Left ventricle myocardium superior (tissue), 1 donor: ENCODE results near the gene GABRR2. TPM values are rescaled to one million over a fixed set of nuclear protein-coding genes. Genes with fewer than 3 reads are reported as not detected.
"Not testable (repeated sequence)": the region's sequence is repeated elsewhere in the genome, so short reads cannot be mapped to it uniquely, and the experiment has no call there.

Experiments
- ATAC-seq: fragments of 200-7000 bp; cut with Tn5 transposase; one replicate; pipeline ENCODE4 v1.9.1; 2020; ENCODE audit warnings: mild to moderate bottlenecking, moderate library complexity
- DNase-seq: peaks from one replicate; pipeline ENCODE4 v3.0.0-alpha.2; 2020
- intact Hi-C: fragments of 100-400 bp; cut with micrococcal nuclease; formaldehyde crosslinking; loops from one replicate; pipeline ENCODE4 v1.11.0; 2022
- total RNA-seq: library from RNA; stranded (reverse); fragmentation: NEBNext Ultra II Directional; extraction: Animal tissue kit (Norgen Biotek cat#: 25700); gene quantifications from one replicate; pipeline ENCODE4 v1.2.1, GENCODE V29; 2021
- donor health status: DM: no; HTN: yes; CAD: no; lungs with severe emphysema.

The GABRR2 gene
- total RNA-seq, 1 donor from 2014 or later = 0.52 TPM

DNA sequence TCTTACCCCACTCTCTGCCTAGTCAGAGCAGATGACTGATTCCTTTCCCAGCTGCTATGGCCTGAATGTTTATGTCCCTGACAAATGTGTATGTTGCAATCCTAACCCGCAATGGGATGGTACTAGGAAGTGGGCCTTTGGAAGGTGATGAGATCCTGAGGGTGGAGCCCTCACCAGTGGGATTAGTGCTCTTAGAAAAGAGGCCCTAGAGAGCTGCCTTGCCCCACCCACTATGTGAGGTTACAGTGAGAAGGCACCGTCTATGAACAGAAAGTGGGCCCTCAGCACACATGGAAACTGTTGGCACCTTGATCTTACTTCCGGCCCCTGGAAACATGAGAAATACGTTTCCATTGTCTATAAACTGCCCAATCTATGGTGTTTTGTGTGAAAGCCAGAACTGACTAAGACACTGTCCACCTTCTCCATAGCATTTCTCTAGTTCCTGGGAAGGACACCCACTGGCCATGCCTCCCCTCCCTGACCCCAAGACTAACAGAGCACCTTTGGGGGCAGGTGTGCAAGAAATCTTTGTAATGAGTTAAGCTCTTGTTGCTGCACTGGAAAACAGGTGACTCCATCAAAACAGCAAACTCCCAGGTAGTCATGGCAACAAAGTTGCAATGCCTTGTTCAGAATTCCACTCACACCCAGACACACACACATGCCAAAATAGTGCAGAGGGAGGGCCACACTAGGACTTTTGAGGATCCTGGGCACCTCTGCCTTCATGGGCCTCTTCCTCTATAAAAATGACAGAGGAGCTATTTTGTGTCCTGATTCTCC, 16.2 kb downstream of the GABRR2 start:
- no peak for ATAC-seq
- no peak for DNase-seq
- intact Hi-C loops = no loop called here

DNA sequence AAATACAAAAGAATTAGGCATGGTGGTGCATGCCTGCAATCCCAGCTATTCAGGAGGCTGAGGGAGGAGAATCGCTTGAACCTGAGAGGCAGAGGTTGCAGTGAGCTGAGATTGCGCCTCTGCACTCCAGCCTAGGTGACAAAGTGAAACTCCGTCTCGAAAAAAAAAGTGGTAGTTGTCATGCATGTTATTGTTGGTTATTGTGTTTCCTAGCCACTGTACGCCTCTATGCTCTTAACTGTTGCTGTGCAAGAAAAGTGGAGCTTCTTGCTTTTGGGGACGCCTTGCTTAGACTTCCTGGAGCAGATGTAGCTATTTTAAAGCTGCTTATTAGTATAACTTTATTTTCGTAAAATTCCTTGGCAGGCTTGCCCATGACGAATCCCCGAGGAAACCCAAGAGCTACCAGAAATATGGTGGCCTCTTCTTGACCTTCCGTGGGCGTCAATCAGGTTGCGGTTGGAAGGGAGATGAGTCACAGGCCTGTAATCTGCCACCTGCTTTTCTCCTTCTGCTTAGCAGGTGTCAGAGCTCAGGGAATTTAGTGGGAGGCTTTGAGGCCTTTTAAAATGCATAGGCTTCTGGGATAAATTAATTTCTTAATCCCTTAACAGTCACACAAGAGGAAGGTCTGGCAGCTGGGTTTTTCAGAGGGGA, 17.3 kb downstream of the GABRR2 start:
- intact Hi-C loops = no loop called here
- ATAC-seq = peak; percentile 87
- no peak for DNase-seq

DNA sequence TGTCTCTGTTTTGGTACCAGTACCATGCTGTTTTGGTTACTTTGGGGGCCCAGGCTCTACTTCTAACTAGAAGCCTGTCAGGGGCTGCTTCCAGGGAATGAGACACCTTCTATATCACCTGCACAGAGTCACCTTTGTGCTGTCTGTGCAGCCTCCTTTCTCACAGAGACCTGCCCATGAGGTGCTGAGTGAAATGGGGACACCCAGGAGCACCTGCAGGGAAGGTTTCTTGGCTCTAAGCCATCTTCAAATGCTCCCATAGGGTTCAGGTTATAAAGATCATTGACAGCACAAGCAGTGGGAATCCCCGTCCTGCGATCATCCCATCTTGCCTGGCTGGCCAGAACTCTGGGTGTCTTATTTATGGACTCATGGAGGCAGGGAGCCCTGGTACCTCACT, 19.1 kb downstream of the GABRR2 start:
- intact Hi-C loops = no loop called here
- no peak for ATAC-seq
- DNase-seq = no peak

DNA sequence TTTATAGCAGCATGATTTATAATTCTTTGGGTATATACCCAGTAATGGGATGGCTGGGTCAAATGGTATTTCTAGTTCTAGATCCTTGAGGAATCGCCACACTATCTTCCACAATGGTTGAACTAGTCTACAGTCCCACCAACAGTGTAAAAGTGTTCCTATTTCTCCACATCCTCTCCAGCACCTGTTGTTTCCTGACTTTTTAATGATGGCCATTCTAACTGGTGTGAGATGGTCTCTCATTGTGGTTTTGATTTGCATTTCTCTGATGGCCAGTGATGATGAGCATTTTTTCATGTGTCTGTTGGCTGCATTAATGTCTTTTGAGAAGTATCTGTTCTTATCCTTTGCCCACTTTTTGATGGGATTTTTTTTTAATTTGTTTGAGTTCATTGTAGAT, 20.0 kb downstream of the GABRR2 start:
- ATAC-seq, DNase-seq, intact Hi-C loops: not testable (repeated sequence)

DNA sequence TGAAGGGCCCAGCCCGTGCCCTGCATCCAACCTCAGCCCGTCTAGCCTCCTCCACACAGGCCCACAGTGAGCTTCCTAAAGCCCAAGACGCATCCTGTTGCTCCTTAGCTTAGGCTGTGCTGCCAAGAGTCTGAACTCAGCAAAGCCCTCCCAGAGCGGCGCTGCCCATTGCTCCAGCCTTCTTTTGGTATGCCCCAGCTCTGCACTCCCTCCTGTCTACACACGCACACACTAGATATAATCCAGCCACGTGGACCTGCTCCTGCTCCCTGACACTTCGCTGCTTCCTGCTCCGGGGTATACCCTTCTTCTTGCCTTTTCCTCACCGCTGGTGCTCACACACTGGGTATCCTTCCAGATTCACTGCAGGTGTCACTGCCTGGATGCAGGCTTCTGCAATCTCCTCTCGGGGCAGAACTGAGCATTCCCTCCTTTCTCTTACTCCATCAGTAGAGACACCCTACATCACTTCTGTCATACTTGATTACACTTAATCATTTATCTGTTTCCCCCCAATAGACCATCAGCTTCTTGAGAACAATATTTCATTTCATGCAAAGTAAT, 23.8 kb downstream of the GABRR2 start:
- DNase-seq (no peak), ATAC-seq (no peak)
- intact Hi-C loops = no loop called here

DNA sequence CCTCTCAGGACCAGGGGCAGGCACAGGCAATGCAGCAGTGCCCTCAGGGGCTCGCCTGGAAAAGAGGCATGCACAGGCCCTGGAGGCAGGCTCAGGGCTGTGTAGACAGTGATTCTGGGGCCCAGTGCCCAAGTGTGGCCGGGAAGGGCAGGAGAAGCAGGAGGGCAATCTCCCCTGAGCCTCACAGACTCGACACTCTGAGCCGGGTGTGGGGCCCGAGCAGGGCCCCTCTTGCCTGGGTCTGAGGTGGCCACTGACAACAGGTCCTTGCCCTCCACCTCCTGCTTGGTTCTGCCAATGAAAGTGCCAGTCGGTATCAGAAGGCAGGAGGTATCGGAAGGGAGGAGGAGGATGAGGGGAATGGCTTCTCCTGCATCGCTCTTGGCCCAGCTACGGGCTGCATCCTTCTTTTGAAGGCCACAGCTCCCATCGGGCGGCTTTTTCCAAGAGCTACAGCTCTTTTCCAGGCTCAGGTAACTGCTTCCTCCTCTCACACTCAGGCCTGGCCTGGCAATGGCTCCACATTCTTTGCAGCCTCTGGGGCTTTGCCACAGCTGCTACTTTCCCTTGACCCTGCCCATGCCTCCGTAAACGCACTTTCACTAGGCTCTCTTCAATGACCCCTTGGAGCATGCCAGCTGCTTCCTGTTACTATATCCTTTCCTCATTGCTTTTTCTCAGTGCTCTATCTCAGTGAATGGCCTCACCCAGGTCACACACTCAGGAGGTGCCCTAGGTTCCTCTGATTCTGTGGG, 24.5 kb downstream of the GABRR2 start:
- intact Hi-C loops = no loop called here
- DNase-seq = no peak
- no peak for ATAC-seq

DNA sequence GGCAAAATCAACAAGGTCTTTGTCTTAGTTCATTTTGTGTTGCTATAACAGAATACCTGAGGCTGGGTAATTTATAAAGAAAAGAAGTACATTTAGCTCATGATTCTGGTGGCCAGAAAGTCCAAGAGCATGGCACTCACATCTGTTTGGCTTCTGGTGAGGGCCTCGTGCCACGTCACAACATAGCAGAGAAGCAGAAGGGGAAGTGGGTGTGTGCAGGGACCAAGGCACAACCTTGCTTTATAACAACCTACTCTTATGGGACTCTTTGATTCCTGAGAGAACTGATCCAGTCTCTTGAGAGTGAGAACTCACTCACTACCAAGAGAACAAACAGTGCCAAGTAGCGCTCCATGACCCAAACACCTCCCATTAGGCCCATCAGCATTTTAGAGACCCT, 25.4 kb downstream of the GABRR2 start:
- intact Hi-C loops = no loop called here
- ATAC-seq (no peak), DNase-seq (no peak)

DNA sequence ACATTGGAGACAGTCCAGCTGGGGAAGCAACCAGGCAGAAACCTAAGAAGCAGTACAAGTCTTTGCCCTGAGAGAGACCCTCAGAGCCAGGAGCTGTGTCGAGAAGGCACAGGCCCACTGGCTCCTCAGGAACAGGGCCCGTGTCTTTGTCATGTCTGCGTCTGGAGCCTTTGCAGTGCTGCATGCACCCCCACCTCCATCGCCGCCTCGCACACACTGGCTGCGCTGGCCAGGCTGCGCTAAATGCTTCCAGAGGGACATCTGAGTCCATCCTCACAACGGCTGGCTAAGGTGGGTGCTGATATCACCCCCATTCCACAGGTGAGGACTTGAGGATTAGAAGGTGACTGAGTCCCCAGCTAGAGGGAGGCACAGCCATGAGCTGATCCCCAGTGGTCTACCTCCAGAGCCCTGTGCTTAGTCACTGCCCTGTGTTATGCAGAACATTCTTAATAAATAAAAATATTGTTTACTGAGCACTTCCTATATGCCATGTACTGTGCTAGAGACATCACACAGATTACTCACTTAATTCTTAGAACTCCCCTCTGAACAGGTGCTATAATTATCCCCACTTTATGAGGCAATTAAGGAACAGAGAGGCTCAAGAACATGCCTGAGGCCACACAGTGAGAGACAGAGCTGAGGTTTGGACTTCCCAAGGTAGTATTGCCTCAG, 27.6 kb downstream of the GABRR2 start:
- intact Hi-C loops = no loop called here
- DNase-seq = no peak
- ATAC-seq = no peak

DNA sequence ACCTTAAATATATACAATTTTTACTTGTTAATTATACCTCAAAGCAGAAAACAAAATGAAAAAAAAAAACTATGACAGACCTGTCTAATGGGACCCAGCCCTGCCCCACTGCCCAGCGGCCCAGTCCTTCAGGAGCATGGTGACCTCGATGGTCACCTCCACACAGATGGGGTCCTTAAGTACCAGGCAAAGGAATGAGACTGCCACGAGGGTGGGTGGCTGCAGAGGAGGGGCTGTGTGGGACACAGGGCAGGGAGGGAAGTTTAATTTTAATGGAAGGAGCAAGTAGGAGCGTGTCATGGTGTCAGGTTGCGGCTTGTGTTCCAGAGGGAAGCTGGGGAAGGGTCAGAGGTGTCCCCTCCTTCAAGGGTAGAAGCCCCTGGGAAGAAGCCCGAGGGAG, 28.6 kb downstream of the GABRR2 start:
- ATAC-seq (no peak), DNase-seq (no peak)
- intact Hi-C loops = no loop called here

DNA sequence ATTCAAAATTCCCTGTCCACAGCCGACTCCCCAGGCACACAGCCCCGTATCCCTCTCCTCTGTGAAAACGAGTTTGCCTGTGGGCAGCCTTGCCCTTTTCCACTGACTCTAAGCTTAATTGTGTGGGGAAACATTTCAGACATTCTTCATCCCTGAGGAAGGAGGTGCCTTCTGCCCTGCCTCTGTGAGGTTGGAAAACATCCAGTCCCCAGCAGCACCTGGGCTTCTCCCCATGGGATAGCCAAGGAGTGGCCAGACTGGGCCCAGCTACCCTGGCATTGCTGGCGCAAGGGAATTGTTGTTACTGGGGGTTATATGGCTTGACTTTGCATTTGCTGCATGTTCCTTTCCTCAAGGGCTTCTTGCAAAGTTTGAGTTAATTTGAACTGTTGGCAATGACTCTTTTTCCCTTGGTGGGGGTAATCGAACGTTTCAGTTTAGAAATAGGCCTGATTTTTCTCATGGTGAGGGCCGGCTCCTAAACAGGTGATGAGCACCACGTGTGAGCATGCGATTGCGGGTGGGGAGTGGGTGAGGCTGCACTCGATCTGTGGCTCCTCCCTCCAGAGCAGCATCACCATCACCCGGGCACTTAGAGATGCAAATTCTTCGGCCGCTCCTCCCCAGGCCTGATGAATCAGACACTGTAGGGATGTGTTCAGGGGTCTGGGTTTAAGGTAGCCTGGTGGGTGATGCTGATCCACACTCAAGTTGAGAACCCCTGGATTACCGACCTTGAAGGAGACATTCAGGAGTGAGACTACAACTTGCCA, 29.9 kb downstream of the GABRR2 start:
- ATAC-seq (no peak), DNase-seq (no peak)
- intact Hi-C loops = no loop called here

DNA sequence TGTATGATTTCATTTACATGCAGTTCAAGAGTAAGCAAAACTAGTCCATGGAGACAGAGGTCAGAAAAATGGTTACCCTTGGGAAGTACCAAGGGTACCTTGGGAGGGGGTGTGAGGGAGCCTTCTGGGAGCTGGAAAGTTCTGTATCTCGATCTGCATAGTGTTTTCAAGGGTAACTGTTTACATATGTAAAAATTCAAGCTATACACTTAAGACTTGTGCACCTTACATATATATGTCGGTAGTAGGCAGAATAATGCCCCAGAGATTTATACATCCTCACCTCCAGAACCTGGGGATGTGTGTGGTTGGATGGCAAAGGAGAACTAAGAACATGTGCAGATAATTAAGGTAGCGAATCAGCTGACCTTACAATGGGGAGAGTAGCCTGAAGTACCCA, 31.0 kb downstream of the GABRR2 start:
- intact Hi-C loops = no loop called here
- no peak for DNase-seq
- ATAC-seq = no peak

DNA sequence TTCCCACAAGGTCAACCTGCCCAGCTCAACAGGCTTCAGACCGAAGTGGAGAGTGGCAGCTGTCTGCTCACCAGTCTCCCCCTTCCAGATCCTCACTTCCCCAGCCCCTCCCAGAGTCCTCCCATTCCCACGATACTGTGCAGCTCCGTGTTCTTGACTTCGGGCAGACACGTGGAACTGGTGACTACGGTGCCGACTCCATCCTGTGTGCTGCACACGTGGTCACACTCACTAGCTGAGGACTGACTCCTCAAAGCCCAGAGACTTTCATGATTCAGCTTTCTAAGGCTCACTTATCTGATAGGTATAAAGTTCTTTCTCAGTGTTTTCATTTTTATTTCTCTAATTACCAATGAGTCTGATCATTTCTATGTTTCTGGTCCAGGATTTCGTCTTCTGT, 32.4 kb downstream of the GABRR2 start:
- ATAC-seq (no peak), DNase-seq (no peak)
- intact Hi-C loops = no loop called here

DNA sequence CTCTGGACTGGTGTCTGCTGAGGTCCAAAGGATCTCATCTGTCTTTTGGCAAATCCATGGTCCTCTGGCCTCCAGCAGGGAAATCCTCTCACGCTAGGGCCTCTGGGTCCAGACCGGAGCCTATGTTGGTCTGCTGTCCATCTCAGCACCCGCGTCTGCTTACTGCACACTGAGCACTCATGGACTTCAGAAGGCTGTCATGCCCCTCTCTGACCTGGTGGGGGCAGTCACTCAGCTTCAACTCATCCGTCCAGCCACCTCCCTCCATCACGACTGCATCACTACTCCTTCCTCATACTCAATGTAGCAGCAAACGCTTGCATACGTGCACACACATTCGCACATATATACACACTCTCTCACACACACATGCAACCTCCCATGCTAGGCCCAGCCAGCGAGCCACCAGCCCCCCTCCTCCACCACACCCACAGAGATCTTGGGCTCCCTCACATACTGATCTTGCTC, 33.3 kb downstream of the GABRR2 start:
- intact Hi-C loops = no loop called here
- no peak for DNase-seq
- no peak for ATAC-seq

DNA sequence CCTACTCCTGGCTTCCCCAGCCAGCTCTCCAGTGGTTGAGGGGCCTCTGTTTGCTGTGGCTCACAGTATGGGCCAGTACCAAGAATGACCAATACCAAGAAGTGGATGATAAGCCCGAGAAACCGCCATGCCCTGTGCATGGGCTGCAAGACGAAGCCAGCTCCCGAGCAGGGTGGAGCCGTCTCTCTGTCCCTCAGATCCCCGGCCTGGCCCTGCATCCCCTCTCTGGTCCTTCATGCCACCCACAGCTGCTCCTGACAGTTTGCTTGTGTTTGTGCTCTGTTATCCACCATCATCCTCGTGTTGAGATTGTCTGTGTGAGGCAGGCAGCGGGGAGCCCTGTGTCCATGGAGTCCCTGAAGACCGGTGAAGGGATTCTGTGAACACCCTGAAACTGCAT, 36.1 kb downstream of the GABRR2 start:
- ATAC-seq (no peak), DNase-seq (no peak)
- intact Hi-C loops = no loop called here

DNA sequence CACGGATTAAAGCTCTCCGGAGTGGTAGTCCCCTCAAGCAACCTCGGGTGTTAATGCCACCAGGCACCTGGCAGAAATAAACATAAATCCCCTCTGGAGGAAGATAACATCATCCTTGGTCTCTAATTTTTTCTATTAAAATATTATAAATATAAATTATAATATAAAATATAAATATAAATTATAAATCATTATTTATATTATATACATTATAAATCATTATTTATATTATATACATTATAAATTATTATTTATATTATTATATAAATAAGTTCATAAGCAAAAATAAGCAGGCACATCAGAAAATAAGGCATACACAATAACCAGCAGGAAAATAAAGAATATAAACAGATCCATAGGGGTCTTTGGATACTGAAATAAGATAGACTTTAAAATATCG, 39.2 kb downstream of the GABRR2 start:
- no peak for DNase-seq
- intact Hi-C loops = no loop called here
- ATAC-seq = no peak

DNA sequence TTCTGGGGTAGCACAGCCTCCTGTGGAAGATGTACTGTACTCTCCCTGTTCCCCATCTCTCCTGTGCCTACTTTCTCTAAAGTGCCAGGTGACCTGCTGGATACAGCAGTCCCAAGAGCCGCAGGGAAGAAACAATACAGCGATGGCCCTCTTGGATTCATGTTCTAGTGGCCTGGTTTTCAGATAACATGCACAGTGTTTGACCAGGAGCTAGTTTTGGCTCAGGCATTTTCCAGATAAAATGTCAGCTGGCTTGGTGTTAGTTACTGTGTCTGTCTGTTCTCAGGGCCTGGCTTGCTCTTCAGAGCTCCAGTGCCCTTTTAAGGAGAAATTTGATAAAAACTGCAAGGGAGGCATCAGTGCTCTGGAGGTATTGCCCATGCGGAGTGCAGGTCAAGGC, 41.3 kb downstream of the GABRR2 start:
- ATAC-seq (peak; percentile 92), DNase-seq (no peak)
- intact Hi-C loops = no loop called here

DNA sequence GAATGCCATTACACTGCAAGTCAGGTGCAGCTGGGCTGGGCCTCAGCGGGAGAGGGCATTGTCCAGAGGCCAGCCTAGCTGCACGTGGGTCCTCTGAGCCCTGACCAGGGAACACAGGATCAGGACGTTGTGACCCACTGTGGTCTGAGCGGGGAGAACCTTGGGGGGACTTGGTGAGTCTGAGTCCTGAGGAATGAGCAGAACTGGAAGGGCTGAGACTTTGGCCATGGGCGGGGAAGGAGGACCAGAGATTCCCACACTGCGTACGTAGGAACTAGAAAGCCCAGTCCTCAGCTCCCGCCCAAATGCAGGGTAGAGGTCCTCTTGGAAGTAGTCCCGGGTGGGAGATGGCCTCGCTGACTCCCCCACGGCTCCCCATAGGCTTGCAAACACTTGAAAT, 42.5 kb downstream of the GABRR2 start:
- intact Hi-C loops = no loop called here
- DNase-seq (no peak), ATAC-seq (no peak)

DNA sequence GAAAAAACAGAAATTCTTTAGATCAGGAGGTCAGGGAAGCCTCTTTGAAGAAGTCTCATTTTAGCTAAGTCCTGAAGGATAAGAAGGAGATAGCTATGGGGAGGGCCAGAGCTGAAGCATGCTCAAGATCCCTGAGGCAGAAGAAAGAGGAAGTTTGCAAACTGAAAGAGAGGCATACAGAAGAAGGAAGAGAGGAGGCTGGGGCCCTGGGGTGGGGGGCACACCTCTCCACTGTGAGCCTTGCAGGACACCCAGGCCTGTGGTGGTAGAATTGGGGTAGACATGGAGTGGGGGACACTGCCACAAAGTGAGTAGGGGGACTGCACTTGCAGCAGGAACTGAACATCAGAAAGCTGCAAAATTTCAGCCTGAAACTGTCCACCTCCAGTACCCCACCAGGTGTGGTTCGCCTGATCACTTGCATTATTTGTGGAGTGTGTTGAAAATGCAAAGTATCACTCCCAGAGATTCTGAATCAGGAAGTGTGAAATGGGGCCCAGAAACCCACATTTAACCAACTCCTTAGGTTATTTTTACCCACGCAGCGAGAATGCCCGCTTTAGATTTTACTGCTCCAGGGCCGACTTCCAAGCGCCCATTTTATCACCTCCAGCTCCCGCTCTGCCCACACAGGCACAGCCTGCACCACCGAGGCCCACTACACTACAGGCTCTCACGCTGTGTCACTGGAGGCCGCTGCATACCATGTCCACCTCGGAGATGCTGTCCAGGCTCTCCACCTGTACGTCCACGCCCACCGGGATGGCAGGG, 44.0 kb downstream of the GABRR2 start:
- peak; percentile 49 for ATAC-seq
- intact Hi-C loops = no loop called here
- no peak for DNase-seq
